ENCODE results near the gene NELL1.

DNA sequence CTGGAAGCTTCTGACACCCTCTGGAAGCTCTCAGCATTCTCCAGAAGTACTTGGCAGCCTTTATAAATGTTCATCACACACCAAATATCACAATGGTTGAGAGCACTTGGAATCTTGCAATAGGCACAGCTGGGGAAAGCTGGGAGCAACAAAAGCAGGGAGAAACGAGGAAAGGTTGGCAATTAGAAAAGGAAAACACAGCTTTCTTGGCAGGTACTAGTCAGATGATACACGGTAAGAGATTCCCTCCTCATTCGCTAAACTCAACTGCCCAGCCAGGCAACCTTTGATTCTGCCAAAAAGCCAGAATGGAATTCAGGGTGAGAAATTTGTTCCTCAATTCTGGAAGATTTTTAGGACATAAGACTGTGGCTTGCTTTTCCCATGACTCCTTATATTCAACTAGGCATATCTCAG lies 946.6 kb downstream of the NELL1 start:
- TF ChIP-seq, protein P1, sequence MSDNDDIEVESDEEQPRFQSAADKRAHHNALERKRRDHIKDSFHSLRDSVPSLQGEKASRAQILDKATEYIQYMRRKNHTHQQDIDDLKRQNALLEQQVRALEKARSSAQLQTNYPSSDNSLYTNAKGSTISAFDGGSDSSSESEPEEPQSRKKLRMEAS (IDR thresholded peaks at IDR 0.05; ENCODE audit: insufficient read depth, insufficient read length) = no peak
- TF ChIP-seq EZH2 (IDR thresholded peaks at IDR 0.05; ENCODE audit: borderline replicate concordance, low read depth, low read length, severe bottlenecking) (no peak), POLR2A (IDR thresholded peaks at IDR 0.05; ENCODE audit: low read depth, low read length) (no peak), POLR2AphosphoS5 (IDR thresholded peaks at IDR 0.05; ENCODE audit: insufficient read depth, low read depth, low read length) (no peak), MYC (IDR thresholded peaks at IDR 0.05; ENCODE audit: low read depth, low read length) (no peak)
- TF ChIP-seq, protein P2, sequence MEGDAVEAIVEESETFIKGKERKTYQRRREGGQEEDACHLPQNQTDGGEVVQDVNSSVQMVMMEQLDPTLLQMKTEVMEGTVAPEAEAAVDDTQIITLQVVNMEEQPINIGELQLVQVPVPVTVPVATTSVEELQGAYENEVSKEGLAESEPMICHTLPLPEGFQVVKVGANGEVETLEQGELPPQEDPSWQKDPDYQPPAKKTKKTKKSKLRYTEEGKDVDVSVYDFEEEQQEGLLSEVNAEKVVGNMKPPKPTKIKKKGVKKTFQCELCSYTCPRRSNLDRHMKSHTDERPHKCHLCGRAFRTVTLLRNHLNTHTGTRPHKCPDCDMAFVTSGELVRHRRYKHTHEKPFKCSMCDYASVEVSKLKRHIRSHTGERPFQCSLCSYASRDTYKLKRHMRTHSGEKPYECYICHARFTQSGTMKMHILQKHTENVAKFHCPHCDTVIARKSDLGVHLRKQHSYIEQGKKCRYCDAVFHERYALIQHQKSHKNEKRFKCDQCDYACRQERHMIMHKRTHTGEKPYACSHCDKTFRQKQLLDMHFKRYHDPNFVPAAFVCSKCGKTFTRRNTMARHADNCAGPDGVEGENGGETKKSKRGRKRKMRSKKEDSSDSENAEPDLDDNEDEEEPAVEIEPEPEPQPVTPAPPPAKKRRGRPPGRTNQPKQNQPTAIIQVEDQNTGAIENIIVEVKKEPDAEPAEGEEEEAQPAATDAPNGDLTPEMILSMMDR (IDR thresholded peaks at IDR 0.05; ENCODE audit: extremely low read depth in 1 of 2, insufficient read depth in 1 of 2, low read depth in 1 of 2, low read length in 2 of 2) = no peak

Measured in endothelial cell of umbilical vein (primary cell).